Measurements from ENCODE around the gene SLC22A23. TPM values are rescaled to one million over a fixed set of nuclear protein-coding genes. Genes with fewer than 3 reads are reported as not detected.
"Not testable (repeated sequence)": the region's sequence is repeated elsewhere in the genome, so short reads cannot be mapped to it uniquely, and the experiment has no call there.

The SLC22A23 gene
- total RNA-seq, 1 donor, result 18.1 TPM

GRCh38 chr6:3250231-3250675 is 206.6 kb downstream of the SLC22A23 start:
- TF ChIP-seq, protein P1, sequence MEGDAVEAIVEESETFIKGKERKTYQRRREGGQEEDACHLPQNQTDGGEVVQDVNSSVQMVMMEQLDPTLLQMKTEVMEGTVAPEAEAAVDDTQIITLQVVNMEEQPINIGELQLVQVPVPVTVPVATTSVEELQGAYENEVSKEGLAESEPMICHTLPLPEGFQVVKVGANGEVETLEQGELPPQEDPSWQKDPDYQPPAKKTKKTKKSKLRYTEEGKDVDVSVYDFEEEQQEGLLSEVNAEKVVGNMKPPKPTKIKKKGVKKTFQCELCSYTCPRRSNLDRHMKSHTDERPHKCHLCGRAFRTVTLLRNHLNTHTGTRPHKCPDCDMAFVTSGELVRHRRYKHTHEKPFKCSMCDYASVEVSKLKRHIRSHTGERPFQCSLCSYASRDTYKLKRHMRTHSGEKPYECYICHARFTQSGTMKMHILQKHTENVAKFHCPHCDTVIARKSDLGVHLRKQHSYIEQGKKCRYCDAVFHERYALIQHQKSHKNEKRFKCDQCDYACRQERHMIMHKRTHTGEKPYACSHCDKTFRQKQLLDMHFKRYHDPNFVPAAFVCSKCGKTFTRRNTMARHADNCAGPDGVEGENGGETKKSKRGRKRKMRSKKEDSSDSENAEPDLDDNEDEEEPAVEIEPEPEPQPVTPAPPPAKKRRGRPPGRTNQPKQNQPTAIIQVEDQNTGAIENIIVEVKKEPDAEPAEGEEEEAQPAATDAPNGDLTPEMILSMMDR (IDR thresholded peaks at IDR 0.05; ENCODE audit: extremely low read depth, low read depth, low read length), result no peak
- H2AFZ ChIP-seq (ENCODE audit: low read length), result no peak overlapping the region

DNA sequence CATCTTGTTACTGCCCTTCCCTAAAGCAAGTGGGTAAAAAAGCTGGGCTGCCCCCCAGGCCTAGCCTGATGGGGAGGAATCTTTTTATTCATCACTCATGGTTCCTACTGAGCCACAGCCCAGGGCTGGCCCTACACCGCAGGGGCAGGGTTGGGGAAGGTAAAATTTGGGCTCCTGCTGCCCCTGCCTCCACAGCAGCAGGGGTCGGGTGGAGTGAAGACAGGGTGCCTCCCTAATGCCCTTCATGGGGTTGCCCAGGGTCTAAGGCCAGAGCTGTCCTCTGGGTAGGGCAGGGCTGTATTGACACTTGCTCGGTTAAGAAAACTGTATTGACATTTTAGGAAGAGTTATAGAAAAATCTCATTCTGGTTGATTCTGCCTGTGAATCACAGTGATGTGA is 207.0 kb downstream of the SLC22A23 start:
- no peak overlapping the region for H3K4me3 ChIP-seq (ENCODE audit: insufficient read depth, low read length)
- DNase-seq (ENCODE audit: insufficient read length, low spot score, missing footprints), result peak; percentile 22
- no peak overlapping the region for H2AFZ ChIP-seq (ENCODE audit: low read length)
- no peak overlapping the region for H3K27ac ChIP-seq (ENCODE audit: low read depth, low read length)
- no peaks in the 10 kb centered on the region for H4K20me1 ChIP-seq (ENCODE audit: insufficient read depth, low read length)
- no peaks in the 10 kb centered on the region for H3K36me3 ChIP-seq (ENCODE audit: insufficient read depth, low read length)
- H3K27me3 ChIP-seq (ENCODE audit: insufficient read depth, low read length), result peaks cover 3% of the 10 kb centered on the region
- H3K9me3 ChIP-seq (ENCODE audit: low read depth, low read length), result no peaks in the 10 kb centered on the region
- no peak overlapping the region for H3K4me2 ChIP-seq (ENCODE audit: insufficient read depth, low read length)
- peaks cover 19% of the 10 kb centered on the region for H3K4me1 ChIP-seq (ENCODE audit: insufficient read depth, low read length)
- TF ChIP-seq, protein P1 (IDR thresholded peaks at IDR 0.05; ENCODE audit: extremely low read depth, low read depth, low read length), result no peak
- no peaks in the 10 kb centered on the region for H3K79me2 ChIP-seq (ENCODE audit: insufficient read depth, low read length)

More at GRCh38 chr6:3250231-3250675, 206.6 kb downstream of the SLC22A23 start:
- no peak overlapping the region for H3K27ac ChIP-seq (ENCODE audit: low read depth, low read length)
- H3K4me2 ChIP-seq (ENCODE audit: insufficient read depth, low read length), result no peak overlapping the region
- H3K4me3 ChIP-seq (ENCODE audit: insufficient read depth, low read length), result no peak overlapping the region
- peaks cover 3% of the 10 kb centered on the region for H3K27me3 ChIP-seq (ENCODE audit: insufficient read depth, low read length)
- H3K79me2 ChIP-seq (ENCODE audit: insufficient read depth, low read length), result no peaks in the 10 kb centered on the region
- no peaks in the 10 kb centered on the region for H3K36me3 ChIP-seq (ENCODE audit: insufficient read depth, low read length)
- H3K4me1 ChIP-seq (ENCODE audit: insufficient read depth, low read length), result peaks cover 19% of the 10 kb centered on the region
- H4K20me1 ChIP-seq (ENCODE audit: insufficient read depth, low read length), result no peaks in the 10 kb centered on the region
- DNase-seq (ENCODE audit: insufficient read length, low spot score, missing footprints), result peak; percentile 49
- no peaks in the 10 kb centered on the region for H3K9me3 ChIP-seq (ENCODE audit: low read depth, low read length)

DNA sequence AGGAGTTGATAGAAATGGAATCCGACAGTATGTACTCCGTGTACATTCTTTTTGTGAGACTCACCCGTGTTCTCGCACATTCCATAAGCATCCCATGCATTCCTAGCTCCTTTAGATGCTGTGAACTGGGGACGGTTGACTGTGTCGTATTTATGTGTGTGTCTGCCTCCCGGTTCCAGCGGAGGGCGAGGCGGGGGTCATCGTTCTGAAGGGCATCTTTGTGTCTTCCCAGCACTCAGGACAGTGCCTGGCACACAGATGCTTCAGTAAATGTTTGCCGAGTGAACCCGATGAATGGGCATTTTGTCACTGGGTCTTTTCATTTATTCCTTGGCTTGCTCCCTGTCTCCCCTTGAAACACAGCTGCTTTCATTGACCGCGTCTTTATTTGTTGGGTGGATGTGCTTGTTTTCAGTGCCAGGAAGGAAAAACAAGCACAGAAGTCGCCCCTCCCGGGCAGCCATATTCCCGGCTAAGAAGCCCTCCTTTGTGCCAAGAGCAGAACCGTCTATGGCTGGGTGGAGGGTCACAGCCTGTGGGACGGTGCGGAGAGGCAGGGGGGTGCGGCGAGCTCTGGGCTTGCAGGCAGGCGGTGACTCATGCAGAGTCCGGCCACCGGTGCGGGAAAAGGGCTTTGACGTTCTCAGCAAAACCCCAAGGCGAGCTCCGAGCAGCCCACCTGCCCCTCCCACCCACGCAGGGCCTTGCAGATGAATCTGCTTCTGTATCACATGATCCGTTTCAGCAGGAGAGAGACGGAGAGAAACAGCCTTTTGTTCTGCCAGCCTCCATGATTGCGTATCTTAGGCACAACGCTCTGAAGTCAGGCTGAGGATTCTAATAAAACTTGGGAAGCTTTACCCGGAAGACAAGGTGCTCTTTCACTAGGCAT is 209.3 kb downstream of the SLC22A23 start:
- H3K27ac ChIP-seq (ENCODE audit: low read depth, low read length), result peak overlapping the region; percentile 69
- no peaks in the 10 kb centered on the region for H4K20me1 ChIP-seq (ENCODE audit: insufficient read depth, low read length)
- no peaks in the 10 kb centered on the region for H3K36me3 ChIP-seq (ENCODE audit: insufficient read depth, low read length)
- no peaks in the 10 kb centered on the region for H3K79me2 ChIP-seq (ENCODE audit: insufficient read depth, low read length)
- H3K9me3 ChIP-seq (ENCODE audit: low read depth, low read length), result no peaks in the 10 kb centered on the region
- peak; percentile 92 for DNase-seq (ENCODE audit: insufficient read length, low spot score, missing footprints)
- peak overlapping the region; percentile 86 for H3K4me2 ChIP-seq (ENCODE audit: insufficient read depth, low read length)
- peaks cover 19% of the 10 kb centered on the region for H3K4me1 ChIP-seq (ENCODE audit: insufficient read depth, low read length)
- TF ChIP-seq, protein P1 (IDR thresholded peaks at IDR 0.05; ENCODE audit: extremely low read depth, low read depth, low read length), result no peak
- peaks cover 12% of the 10 kb centered on the region for H3K27me3 ChIP-seq (ENCODE audit: insufficient read depth, low read length)
- peak overlapping the region; percentile 60 for H3K4me3 ChIP-seq (ENCODE audit: insufficient read depth, low read length)
- peak overlapping the region; percentile 69 for H2AFZ ChIP-seq (ENCODE audit: low read length)

DNA sequence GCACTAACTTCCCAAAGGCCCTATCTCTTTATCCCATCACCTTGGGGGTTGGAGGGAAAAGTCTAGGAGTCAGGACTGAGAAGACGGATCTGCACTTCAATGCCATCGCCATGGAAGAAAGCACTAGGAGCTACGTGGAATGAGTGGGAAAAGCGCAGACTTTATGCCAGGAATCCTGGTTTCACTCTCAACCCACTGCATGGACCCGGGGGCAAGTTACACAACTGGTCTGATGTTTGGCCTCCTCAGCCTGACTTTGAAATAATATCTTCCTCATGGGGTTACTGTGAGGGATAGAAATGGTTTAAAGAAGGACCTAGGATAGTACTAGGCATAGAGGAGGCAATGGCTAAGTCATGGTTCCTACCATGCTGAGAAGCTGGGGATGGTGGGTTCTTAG is 211.6 kb downstream of the SLC22A23 start:
- Histone ChIP-seq H3K9me3 (ENCODE audit: low read depth, low read length) (no peaks in the 10 kb centered on the region), H3K79me2 (ENCODE audit: insufficient read depth, low read length) (no peaks in the 10 kb centered on the region), H3K27ac (ENCODE audit: low read depth, low read length) (no peak overlapping the region), H3K27me3 (ENCODE audit: insufficient read depth, low read length) (peaks cover 13% of the 10 kb centered on the region), H2AFZ (ENCODE audit: low read length) (no peak overlapping the region), H3K36me3 (ENCODE audit: insufficient read depth, low read length) (no peaks in the 10 kb centered on the region), H3K4me2 (ENCODE audit: insufficient read depth, low read length) (no peak overlapping the region), H3K4me1 (ENCODE audit: insufficient read depth, low read length) (peaks cover 17% of the 10 kb centered on the region), H4K20me1 (ENCODE audit: insufficient read depth, low read length) (no peaks in the 10 kb centered on the region), H3K4me3 (ENCODE audit: insufficient read depth, low read length) (no peak overlapping the region)
- DNase-seq (ENCODE audit: insufficient read length, low spot score, missing footprints), result no peak
- TF ChIP-seq, protein P1 (IDR thresholded peaks at IDR 0.05; ENCODE audit: extremely low read depth, low read depth, low read length), result no peak

DNA sequence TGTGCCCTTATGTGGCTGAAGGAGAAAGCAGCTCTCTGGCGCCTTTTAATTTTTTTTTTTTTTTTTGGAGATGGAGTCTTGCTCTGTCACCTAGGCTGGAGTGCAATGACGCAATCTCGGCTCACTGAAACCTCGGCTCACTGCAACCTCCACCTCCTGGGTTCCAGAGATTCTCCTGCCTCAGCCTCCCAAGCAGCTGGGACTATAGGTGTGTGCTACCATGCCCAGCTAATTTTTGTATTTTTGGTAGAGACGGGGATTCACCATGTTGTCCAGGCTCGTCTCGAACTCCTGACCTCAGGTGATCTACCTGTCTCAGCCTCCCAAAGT is 212.1 kb downstream of the SLC22A23 start:
- DNase-seq (ENCODE audit: insufficient read length, low spot score, missing footprints); H4K20me1 ChIP-seq (ENCODE audit: insufficient read depth, low read length); H2AFZ ChIP-seq (ENCODE audit: low read length); H3K9me3 ChIP-seq (ENCODE audit: low read depth, low read length); H3K4me2 ChIP-seq (ENCODE audit: insufficient read depth, low read length); H3K27ac ChIP-seq (ENCODE audit: low read depth, low read length); H3K4me3 ChIP-seq (ENCODE audit: insufficient read depth, low read length); H3K36me3 ChIP-seq (ENCODE audit: insufficient read depth, low read length); H3K79me2 ChIP-seq (ENCODE audit: insufficient read depth, low read length): not testable (repeated sequence)
- peaks cover 17% of the 10 kb centered on the region for H3K4me1 ChIP-seq (ENCODE audit: insufficient read depth, low read length)
- H3K27me3 ChIP-seq (ENCODE audit: insufficient read depth, low read length), result peaks cover 18% of the 10 kb centered on the region

All from osteoblast (primary cell).